Dermis blood vessel endothelial cell (primary cell): Measurements from ENCODE around the gene CRHR1. TPM values are rescaled to one million over a fixed set of nuclear protein-coding genes. Genes with fewer than 3 reads are reported as not detected.

Experiments used
- DNase-seq: peaks from one replicate; pipeline ENCODE4 v3.0.0; 2010
- total RNA-seq: library from RNA; depleted of rRNA; stranded (reverse); fragments of >200 nt; gene quantifications from 2 replicates; pipeline ENCODE4 v1.2.3, GENCODE V29; 2014

Gene CRHR1
- total RNA-seq, 1 donor from 2014 or later, result not detected

DNA sequence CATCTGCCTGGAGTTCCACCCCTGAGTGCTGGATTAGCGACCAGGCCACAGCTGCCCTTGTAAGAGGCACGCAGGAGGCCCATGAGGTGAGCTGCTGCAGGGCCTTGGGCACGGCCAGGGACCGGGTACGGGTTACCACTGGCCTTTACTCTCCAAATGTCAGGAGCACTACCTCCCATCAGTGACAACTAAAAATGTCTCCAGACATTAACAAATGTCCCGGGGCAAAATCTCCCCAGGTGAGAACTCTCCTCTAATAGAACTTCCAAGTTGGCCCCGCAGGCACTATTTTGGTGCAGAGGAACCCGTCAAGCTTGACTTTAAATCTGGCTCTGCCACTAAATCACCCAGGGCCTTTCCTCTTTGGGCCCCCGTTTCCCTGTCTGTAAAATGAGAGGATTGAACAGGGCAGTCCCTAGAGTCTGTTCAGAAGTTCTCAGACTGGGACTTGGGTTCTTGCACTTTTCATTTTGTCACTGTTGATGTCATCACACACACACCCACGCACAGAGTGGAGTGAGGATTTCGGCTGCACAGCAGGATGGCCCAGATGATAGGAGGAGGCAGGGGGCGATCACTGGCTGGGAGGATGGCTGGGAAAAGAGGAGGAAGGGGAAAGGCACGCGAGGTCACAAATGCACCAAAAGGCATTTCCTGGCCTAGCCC lies 85.7 kb downstream of the CRHR1 start:
- no peak for DNase-seq

DNA sequence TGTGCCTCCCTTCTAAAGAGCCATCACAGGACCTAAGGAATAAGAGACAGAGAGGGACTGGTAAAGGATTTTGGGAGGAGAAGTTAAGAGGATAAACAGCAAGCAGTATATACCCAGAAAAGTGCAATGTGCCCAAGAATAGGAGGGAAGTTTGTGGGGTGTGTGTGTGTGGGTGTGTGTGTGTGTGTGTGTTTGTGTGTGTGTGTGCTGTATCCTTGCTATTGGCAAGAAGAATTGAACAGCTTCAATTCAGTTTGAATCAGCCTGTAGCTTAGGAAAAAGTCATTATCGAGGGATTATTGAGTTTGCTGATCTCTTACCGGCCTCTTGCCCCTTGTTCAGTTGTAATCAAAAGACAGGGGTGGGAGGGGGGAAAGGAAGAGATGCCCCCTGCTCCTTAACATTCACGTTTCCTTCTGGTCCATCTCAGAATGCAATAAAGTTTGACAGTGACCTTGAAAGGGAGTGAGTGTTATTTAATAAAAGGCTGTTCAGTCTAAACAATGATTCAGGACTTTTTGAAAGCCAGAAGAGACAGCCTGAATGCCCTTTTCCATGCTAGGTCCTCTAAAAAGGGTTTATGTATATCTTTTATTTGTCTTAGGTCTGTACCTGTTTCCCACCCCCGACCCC lies 86.3 kb downstream of the CRHR1 start:
- no peak for DNase-seq

DNA sequence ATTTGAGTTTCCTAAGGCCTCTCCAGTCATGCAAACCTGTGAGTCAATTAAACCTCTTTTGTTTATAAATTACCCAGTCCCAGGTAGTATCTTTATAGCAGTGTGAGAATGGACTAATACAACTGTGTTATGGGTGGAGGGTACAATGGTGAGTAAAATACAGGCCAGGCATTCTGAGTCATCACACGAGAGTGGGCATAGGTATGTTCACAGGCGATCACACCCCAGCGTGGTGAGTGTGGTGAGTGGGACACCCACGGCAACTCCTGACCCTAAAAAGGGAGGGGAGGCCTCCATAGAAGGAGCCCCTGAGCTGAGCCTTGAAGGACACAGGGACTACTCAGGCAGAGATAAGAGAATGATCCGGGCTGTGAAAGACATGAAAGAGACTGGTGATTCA lies 87.6 kb downstream of the CRHR1 start:
- no peak for DNase-seq

DNA sequence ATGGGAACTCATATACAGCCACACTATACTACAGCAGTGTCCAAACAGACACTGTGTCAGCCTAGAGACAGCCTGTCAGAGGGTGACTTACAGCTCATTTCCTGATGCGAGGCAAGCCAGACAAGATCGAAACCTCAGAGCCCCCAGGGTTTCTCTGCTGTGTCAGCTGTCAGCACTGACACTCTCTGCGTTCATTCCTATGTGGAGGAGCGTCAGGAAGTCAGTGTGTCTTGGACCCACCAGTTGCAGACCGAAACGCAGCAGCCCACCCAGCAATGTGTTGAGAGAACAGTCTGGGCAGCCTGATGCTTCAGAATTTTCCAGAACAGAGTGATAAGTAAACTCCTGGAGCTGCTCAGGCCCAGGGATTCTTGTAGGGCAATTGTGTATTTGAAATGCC lies 89.6 kb downstream of the CRHR1 start:
- DNase-seq, result no peak

DNA sequence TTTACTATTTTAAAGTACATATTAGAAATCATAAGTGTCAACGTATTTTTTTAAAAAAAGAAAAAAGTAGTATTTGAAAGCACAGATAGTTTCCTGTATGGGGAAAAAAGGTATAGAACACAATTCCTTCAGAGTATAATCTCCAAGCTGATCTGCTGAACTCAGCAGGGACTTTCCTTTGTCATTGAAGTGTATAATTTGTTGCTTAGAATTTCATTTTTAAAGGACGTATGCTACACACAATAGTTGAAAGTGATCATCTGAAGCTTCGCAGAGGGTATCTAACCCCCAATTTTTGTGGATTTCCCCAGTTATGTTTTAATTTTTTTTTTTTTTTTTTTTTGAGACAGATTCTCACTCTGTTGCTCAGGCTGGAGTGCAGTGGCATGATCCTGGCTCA lies 90.0 kb downstream of the CRHR1 start:
- DNase-seq, result no peak

DNA sequence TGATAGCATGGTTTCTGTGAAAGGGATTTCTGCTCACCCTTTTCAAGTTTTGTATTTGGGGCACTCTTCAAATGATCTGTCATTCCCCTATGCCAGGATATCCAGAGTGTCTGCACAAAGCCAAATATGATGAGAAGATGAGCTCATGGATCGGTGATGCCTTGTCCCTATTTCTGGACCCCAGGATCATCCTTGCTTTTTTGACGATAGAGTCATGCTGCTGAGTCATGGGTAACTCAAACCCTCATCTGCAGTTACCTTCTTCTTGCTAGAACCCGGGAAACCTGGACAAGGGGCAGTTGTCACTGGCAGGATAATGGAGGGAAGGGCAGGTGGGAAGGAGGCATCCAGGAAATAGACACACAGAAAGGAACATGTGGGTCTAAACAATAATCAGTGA lies 92.4 kb downstream of the CRHR1 start:
- no peak for DNase-seq

DNA sequence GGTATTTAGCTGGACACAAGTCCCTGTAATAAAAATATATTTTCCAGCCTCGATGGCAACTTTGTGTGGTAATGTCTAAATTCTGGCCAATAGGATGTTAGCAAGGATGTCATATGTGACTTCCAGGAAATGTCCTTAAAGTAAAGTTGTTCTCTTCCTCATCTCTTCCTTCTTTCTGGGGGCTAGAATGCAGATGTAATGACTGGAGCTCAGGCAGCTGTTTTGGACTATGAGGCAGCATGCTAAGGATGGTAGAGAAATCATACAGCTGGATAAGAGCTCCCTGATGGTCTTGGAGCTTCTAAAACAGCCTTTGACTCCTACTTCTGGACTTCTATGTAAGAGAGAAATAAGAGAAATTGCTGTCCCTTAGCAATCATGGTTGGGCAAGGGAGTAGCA lies 93.3 kb downstream of the CRHR1 start:
- no peak for DNase-seq

DNA sequence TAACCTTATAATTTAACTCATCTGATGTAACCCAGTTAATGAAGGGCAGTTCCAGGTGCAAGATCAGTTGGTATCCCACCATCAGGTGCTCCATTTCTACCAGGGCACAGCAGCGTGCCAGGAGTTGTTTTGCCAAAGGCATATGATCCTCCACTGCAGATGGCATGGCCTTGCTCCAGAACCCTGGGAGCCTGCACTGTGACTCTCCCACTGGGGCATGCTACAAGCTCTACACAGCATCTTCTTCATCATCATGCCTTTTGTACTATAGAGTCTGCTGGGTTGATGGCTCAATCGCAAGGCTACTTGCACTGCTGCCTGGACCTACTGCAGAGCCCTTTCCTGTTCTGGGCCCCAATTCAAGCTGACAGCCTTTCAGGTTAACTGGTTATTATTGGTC lies 98.9 kb downstream of the CRHR1 start:
- no peak for DNase-seq

Other genes starting within 250 kb of the CRHR1 start
- gene SPPL2C, start 60.6 kb downstream of the CRHR1 start, total RNA-seq, result not detected in 2 replicates
- gene MAPT, start 110.2 kb downstream of the CRHR1 start, total RNA-seq, result under 0.01 and 0.05 TPM in 2 replicates
- gene STH, start 214.9 kb downstream of the CRHR1 start, total RNA-seq, result not detected in 2 replicates